Colonic mucosa (tissue), 4 donors: ENCODE data around the gene TOLLIP. TPM values are rescaled to one million over a fixed set of nuclear protein-coding genes. Genes with fewer than 3 reads are reported as not detected.

Experiments
- DNase-seq: peaks from one replicate; pipeline ENCODE4 v3.0.0-alpha.2; 2020
- H3K27ac ChIP-seq: fragments of 200-600 bp; one replicate; pipeline ENCODE4 v1.8.0; 2021
- H3K27me3 ChIP-seq: fragments of 200-600 bp; one replicate; pipeline ENCODE4 v1.8.0; 2021
- H3K36me3 ChIP-seq: fragments of 200-600 bp; one replicate; pipeline ENCODE4 v1.8.0; 2021
- H3K4me1 ChIP-seq: fragments of 200-600 bp; one replicate; pipeline ENCODE4 v1.8.0; 2021; ENCODE audit warnings: mild to moderate bottlenecking
- H3K4me3 ChIP-seq: fragments of 200-600 bp; one replicate; pipeline ENCODE4 v1.8.0; 2021
- H3K9ac ChIP-seq, 2 donors: one replicate each; pipeline ENCODE4 v1.7.0; 2013; ENCODE audit warnings: control low read depth in 2 of 2, low read depth in 2 of 2, low read length in 2 of 2
- H3K9me3 ChIP-seq: fragments of 200-600 bp; one replicate; pipeline ENCODE4 v1.8.0; 2021
- CTCF ChIP-seq: fragments of 200-600 bp; IDR thresholded peaks from one replicate; pipeline ENCODE4 v1.8.0; 2022; ENCODE audit warnings: antibody characterized with exemption, mild to moderate bottlenecking
- intact Hi-C: fragments of 100-400 bp; cut with DNase I; formaldehyde crosslinking; loops from one replicate; pipeline ENCODE4 v1.14.1; 2022
- total RNA-seq, 2 donors: library from RNA; stranded (reverse); fragmentation: NEBNext Ultra II Directional in 1 of 2; extraction: Animal tissue kit (Norgen Biotek cat#: 25700) in 1 of 2; gene quantifications; one replicate each; pipeline ENCODE4 v1.2.1, GENCODE V29; 2021
- donor health status: healthy.
- donor health status: DM: no; HTN: no; CAD: no.
- donor health status: DM: no; HTN: no; CAD: no.

The TOLLIP gene
- total RNA-seq, 2 donors from 2014 or later = 49.8 to 59.7 TPM

GRCh38 chr11:1241706-1242105, 67.7 kb downstream of the TOLLIP start:
- no peaks in the 10 kb centered on the region for H3K27me3 ChIP-seq
- no peaks in the 10 kb centered on the region for H3K36me3 ChIP-seq
- H3K9me3 ChIP-seq = no peaks in the 10 kb centered on the region
- H3K4me1 ChIP-seq = no peaks in the 10 kb centered on the region
- no peak overlapping the region for H3K27ac ChIP-seq
- no peak for TF ChIP-seq CTCF
- DNase-seq = no peak
- no peak overlapping the region for H3K9ac ChIP-seq
- intact Hi-C loops = no loop called here
- H3K4me3 ChIP-seq = no peak overlapping the region

GRCh38 chr11:1240771-1241170, 68.7 kb downstream of the TOLLIP start:
- DNase-seq = no peak
- intact Hi-C loops = no loop called here
- no peak for TF ChIP-seq CTCF
- Histone ChIP-seq H3K27me3 (no peaks in the 10 kb centered on the region), H3K4me3 (no peak overlapping the region), H3K4me1 (peaks cover 4% of the 10 kb centered on the region), H3K27ac (no peak overlapping the region), H3K36me3 (no peaks in the 10 kb centered on the region), H3K9ac (no peak overlapping the region), H3K9me3 (no peaks in the 10 kb centered on the region)

GRCh38 chr11:1239596-1240205, 69.7 kb downstream of the TOLLIP start:
- intact Hi-C loops = no loop called here
- Histone ChIP-seq H3K27me3 (no peaks in the 10 kb centered on the region), H3K9ac (no peak overlapping the region), H3K4me3 (no peak overlapping the region), H3K27ac (no peak overlapping the region), H3K4me1 (peaks cover 4% of the 10 kb centered on the region), H3K9me3 (no peaks in the 10 kb centered on the region), H3K36me3 (no peaks in the 10 kb centered on the region)
- TF ChIP-seq CTCF = no peak
- DNase-seq = no peak

- TF ChIP-seq CTCF = no peak
- intact Hi-C loops = no loop called here
- H3K27me3 ChIP-seq = no peaks in the 10 kb centered on the region
- peaks cover 4% of the 10 kb centered on the region for H3K4me1 ChIP-seq
- peak; percentile 84 for DNase-seq
- H3K36me3 ChIP-seq = no peaks in the 10 kb centered on the region
- H3K4me3 ChIP-seq = no peak overlapping the region
- no peak overlapping the region for H3K27ac ChIP-seq
- no peaks in the 10 kb centered on the region for H3K9me3 ChIP-seq
- H3K9ac ChIP-seq = no peak overlapping the region
These were observed 70.5 kb downstream of the TOLLIP start for GRCh38 chr11:1238767-1239595.

- no peaks in the 10 kb centered on the region for H3K27me3 ChIP-seq
- H3K27ac ChIP-seq = no peak overlapping the region
- no peak overlapping the region for H3K4me3 ChIP-seq
- intact Hi-C loops = no loop called here
- no peaks in the 10 kb centered on the region for H3K9me3 ChIP-seq
- DNase-seq = no peak
- H3K36me3 ChIP-seq = no peaks in the 10 kb centered on the region
- H3K4me1 ChIP-seq = peaks cover 9% of the 10 kb centered on the region
- H3K9ac ChIP-seq = no peak overlapping the region
- no peak for TF ChIP-seq CTCF
These were observed 71.6 kb downstream of the TOLLIP start for GRCh38 chr11:1237851-1238250.
